ENCODE measurements around the gene LPP.

DNA sequence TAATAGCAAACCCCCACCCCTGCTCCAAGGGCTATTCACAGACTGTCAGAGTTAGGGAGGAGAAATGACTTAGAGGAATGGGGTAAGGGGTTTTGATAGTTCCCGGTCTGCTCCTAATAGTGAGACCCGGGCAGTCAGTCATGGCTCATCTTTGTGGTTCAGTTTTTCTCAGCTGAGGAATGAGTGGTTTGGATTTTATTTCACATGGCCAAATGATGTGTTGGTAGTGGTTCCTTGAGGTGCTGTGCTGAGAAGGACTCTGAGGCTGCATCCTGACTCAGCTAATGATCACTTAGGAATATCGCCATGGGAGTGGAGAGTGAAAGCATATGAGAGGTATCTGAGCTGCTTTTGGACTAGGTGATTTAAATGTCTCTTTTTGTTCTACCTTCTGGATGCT lies 80.2 kb downstream of the LPP start:
- no peak for TF ChIP-seq MEIS1 (CRISPR knock-in tag; IDR thresholded peaks at IDR 0.05; ENCODE audit: borderline replicate concordance)
- TF ChIP-seq, protein P1, sequence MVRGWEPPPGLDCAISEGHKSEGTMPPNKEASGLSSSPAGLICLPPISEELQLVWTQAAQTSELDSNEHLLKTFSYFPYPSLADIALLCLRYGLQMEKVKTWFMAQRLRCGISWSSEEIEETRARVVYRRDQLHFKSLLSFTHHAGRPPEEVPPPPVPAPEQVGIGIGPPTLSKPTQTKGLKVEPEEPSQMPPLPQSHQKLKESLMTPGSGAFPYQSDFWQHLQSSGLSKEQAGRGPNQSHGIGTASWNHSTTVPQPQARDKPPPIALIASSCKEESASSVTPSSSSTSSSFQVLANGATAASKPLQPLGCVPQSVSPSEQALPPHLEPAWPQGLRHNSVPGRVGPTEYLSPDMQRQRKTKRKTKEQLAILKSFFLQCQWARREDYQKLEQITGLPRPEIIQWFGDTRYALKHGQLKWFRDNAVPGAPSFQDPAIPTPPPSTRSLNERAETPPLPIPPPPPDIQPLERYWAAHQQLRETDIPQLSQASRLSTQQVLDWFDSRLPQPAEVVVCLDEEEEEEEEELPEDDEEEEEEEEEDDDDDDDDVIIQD (CRISPR knock-in tag; IDR thresholded peaks at IDR 0.05; ENCODE audit: low read depth) = no peak
- no peak for TF ChIP-seq POLR2AphosphoS5 (IDR thresholded peaks at IDR 0.05; ENCODE audit: low read depth, low read length)
- TF ChIP-seq FOXK1 (CRISPR knock-in tag; IDR thresholded peaks at IDR 0.05; ENCODE audit: borderline replicate concordance, low read depth) = no peak
- TF ChIP-seq ZNF3 (CRISPR knock-in tag; IDR thresholded peaks at IDR 0.05) = no peak
- no peak for TF ChIP-seq EZH2 (conservative IDR thresholded peaks at IDR 0.05; ENCODE audit: low read depth, low read length)
- no peak for TF ChIP-seq ETV6 (CRISPR knock-in tag; conservative IDR thresholded peaks at IDR 0.05)
- TF ChIP-seq CAMTA2 (CRISPR knock-in tag; IDR thresholded peaks at IDR 0.05; ENCODE audit: borderline replicate concordance) = no peak
- TF ChIP-seq SMAD3 (CRISPR knock-in tag; IDR thresholded peaks at IDR 0.05) = no peak
- no peak for TF ChIP-seq ZFP1 (CRISPR knock-in tag; IDR thresholded peaks at IDR 0.05)
- TF ChIP-seq ZNF607 (CRISPR knock-in tag; IDR thresholded peaks at IDR 0.05; ENCODE audit: borderline replicate concordance) = no peak
